OCI-LY1 (cell line): ENCODE measurements around the gene UBQLN4.

Experiments
- H2AFZ ChIP-seq: fragments of 200-600 bp; sonication (generic), shearing (Covaris generic); 2 replicates; pipeline ENCODE4 v1.6.0; 2014; ENCODE audit warnings: antibody characterized with exemption, mild to moderate bottlenecking, low read length
- H3F3A ChIP-seq: fragments of 200-600 bp; sonication (generic), shearing (Covaris generic); 2 replicates; pipeline ENCODE4 v1.6.0; 2014; ENCODE audit warnings: mild to moderate bottlenecking, antibody characterized with exemption, low read length, moderate library complexity; ENCODE audit not compliant: insufficient read depth
- H3K27ac ChIP-seq: fragments of 200-600 bp; sonication (generic); 2 replicates; pipeline ENCODE4 v1.5.1; 2014; ENCODE audit warnings: low read length, mixed run types, mild to moderate bottlenecking, low read depth; ENCODE audit not compliant: poor library complexity, severe bottlenecking
- H3K27me3 ChIP-seq: fragments of 200-600 bp; sonication (generic); 2 replicates; pipeline ENCODE4 v1.6.0; 2014; ENCODE audit warnings: antibody characterized with exemption, mild to moderate bottlenecking, low read length, moderate library complexity; ENCODE audit not compliant: insufficient read depth
- H3K36me3 ChIP-seq: fragments of 200-600 bp; sonication (generic); 2 replicates; pipeline ENCODE4 v1.6.1; 2014; ENCODE audit warnings: mild to moderate bottlenecking, antibody characterized with exemption, low read length, moderate library complexity, mixed read lengths; ENCODE audit not compliant: insufficient read depth
- H3K4me1 ChIP-seq: fragments of 200-600 bp; sonication (generic); 2 replicates; pipeline ENCODE4 v1.5.1; 2014; ENCODE audit warnings: mild to moderate bottlenecking, low read length, moderate library complexity; ENCODE audit not compliant: insufficient read depth, severe bottlenecking
- H3K4me2 ChIP-seq: fragments of 200-600 bp; sonication (generic), shearing (Covaris generic); 2 replicates; pipeline ENCODE4 v1.6.1; 2014; ENCODE audit warnings: low read length
- H3K4me3 ChIP-seq: fragments of 200-600 bp; sonication (generic); 2 replicates; pipeline ENCODE4 v1.5.1; 2014; ENCODE audit warnings: low read length, low read depth, mild to moderate bottlenecking, mixed read lengths; ENCODE audit not compliant: poor library complexity, severe bottlenecking
- H3K79me2 ChIP-seq: fragments of 200-600 bp; shearing (Covaris generic); 2 replicates; pipeline ENCODE4 v1.6.1; 2016; ENCODE audit warnings: mixed run types, low read length, mixed read lengths; ENCODE audit not compliant: insufficient read depth
- H3K9ac ChIP-seq: fragments of 200-600 bp; sonication (generic), shearing (Covaris generic); 2 replicates; pipeline ENCODE4 v1.6.1; 2014; ENCODE audit warnings: mild to moderate bottlenecking, low read length, mixed read lengths
- H3K9me2 ChIP-seq: fragments of 200-600 bp; sonication (generic), shearing (Covaris generic); 2 replicates; pipeline ENCODE4 v1.6.1; 2014; ENCODE audit warnings: low read depth, mild to moderate bottlenecking, low read length, mixed read lengths
- H3K9me3 ChIP-seq: fragments of 200-600 bp; shearing (Covaris generic); 2 replicates; pipeline ENCODE4 v1.6.1; 2014; ENCODE audit warnings: low read length, mixed read lengths
- H4K20me1 ChIP-seq: fragments of 200-600 bp; sonication (generic), shearing (Covaris generic); 2 replicates; pipeline ENCODE4 v1.6.0; 2016; ENCODE audit warnings: mild to moderate bottlenecking, low read length; ENCODE audit not compliant: insufficient read depth
- CTCF ChIP-seq: fragments of 200-600 bp; sonication (generic), shearing (Covaris generic); IDR thresholded peaks from 2 replicates; pipeline ENCODE4 v1.5.1; 2017; ENCODE audit warnings: mild to moderate bottlenecking, antibody characterized with exemption, low read length, moderate library complexity, mixed read lengths
- EZH2 ChIP-seq: fragments of 200-600 bp; sonication (generic), shearing (Covaris generic); IDR thresholded peaks from 2 replicates; pipeline ENCODE4 v1.8.0; 2017; ENCODE audit warnings: borderline replicate concordance, mixed run types, mild to moderate bottlenecking, antibody characterized with exemption, low read length, moderate library complexity, mixed read lengths

UBQLN4 gene

GRCh38 chr1:156082309-156083091 is 28.9 kb upstream of the UBQLN4 start, which contains the start of gene MEX3A:
MEX3A (minus strand) TSS chr1:156082465; CDS start chr1:156081998, 467 bp downstream.
- H3K4me2 ChIP-seq: peak within 1 kb of the TSS; percentile 53
- peak within 1 kb of the TSS; percentile 60 for H3K9ac ChIP-seq
- H3K27me3 ChIP-seq: peaks cover 10% of the 10 kb centered on the region; the same call in 1 of the 2 replicates
- no peaks in the 10 kb centered on the region for H3K79me2 ChIP-seq
- TF ChIP-seq EZH2: no peak
- TF ChIP-seq CTCF: no peak
- no peaks in the 10 kb centered on the region for H3K36me3 ChIP-seq
- no peak within 1 kb of the TSS for H2AFZ ChIP-seq
- 0 out of 2 replicates have a peak, but pooled peaks cover 4% of the 10 kb centered on the region for H3F3A ChIP-seq
- no peaks in the 10 kb centered on the region for H3K9me3 ChIP-seq
- H3K9me2 ChIP-seq: no peaks in the 10 kb centered on the region
- H3K27ac ChIP-seq: no peak within 1 kb of the TSS
- H4K20me1 ChIP-seq: no peaks in the 10 kb centered on the region
- H3K4me3 ChIP-seq: peak within 1 kb of the TSS; percentile 59
- peaks cover 15% of the 10 kb centered on the region for H3K4me1 ChIP-seq

DNA sequence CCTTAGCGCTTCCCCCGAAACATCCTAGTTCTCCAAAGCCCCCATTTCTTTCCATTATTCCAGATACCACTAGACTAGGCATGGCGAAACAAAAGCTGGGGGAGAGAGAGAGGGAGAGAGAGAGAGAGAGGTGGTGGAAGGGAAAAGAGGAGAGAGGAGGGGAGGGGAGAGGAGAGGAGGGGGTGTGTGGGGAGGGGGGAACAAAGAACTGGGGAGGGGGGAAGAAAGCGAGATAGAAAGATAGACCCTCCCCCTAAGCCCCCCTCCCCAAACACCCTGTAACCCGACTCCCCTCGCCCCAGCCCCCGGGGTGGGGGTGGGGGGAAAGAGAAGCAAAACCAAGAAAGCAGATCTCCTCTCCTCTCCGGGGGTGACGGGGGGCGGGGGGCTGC is 28.3 kb upstream of the UBQLN4 start:
- H3F3A ChIP-seq: 0 out of 2 replicates have a peak, but pooled peaks cover 4% of the 10 kb centered on the region
- no peak overlapping the region for H3K27ac ChIP-seq
- no peaks in the 10 kb centered on the region for H3K9me2 ChIP-seq
- H4K20me1 ChIP-seq: no peaks in the 10 kb centered on the region
- H3K4me3 ChIP-seq: peak overlapping the region; percentile 59
- peak overlapping the region; percentile 53 for H3K4me2 ChIP-seq
- no peaks in the 10 kb centered on the region for H3K36me3 ChIP-seq
- H3K27me3 ChIP-seq: peaks cover 10% of the 10 kb centered on the region; the same call in 1 of the 2 replicates
- peak overlapping the region; percentile 60 for H3K9ac ChIP-seq
- TF ChIP-seq EZH2 (no peak), CTCF (no peak)
- H3K79me2 ChIP-seq: no peaks in the 10 kb centered on the region
- H3K9me3 ChIP-seq: no peaks in the 10 kb centered on the region
- no peak overlapping the region for H2AFZ ChIP-seq
- H3K4me1 ChIP-seq: peaks cover 20% of the 10 kb centered on the region

DNA sequence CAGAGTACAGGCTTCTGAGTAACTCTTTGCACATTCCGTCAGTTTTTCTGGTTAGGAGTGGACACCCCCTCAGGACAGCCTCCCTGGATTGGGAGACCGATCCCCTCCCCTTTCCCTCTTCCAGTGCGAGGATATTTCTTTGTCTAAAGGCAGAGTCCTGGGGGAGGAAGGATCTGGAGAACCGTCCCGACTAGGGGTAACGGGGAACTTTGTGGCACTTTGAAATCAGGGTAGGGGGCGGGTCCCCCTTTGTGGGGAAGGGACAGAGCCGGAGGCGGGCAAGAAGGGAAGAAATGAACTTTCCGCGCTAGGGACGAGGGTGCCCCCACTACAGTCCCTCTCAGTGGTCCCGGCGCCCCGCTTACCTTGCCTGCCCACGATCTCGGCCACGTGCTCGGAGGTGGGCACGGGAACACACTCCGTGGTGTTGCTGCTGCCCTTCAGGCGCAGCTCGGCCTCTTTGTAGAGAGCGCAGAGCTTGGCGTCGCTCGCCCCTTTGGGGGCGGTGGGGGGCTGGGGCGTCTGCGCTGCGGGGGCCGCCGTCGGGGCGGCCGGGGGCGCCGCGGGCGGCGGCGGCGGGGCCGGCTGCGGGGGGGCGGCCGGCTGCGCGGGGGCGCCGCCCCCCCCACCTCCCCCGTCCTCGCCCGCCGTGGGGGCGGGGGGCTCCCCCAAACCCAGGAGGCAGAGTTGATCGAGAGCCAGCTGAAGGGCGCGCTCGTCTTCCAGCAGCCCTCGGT is 27.8 kb upstream of the UBQLN4 start:
- no peak overlapping the region for H3K27ac ChIP-seq
- H3K4me2 ChIP-seq: peak overlapping the region; percentile 53

More for the DNA sequence above, 27.8 kb upstream of the UBQLN4 start:
- Histone ChIP-seq H3K9me3 (no peaks in the 10 kb centered on the region), H3K36me3 (no peaks in the 10 kb centered on the region), H4K20me1 (no peaks in the 10 kb centered on the region), H3K79me2 (no peaks in the 10 kb centered on the region), H3F3A (0 out of 2 replicates have a peak, but pooled peaks cover 4% of the 10 kb centered on the region), H3K9ac (peak overlapping the region; percentile 60), H3K4me1 (peaks cover 22% of the 10 kb centered on the region), H2AFZ (no peak overlapping the region), H3K9me2 (no peaks in the 10 kb centered on the region), H3K27me3 (peaks cover 10% of the 10 kb centered on the region; the same call in 1 of the 2 replicates), H3K4me3 (peak overlapping the region; percentile 59)
- TF ChIP-seq EZH2: no peak
- no peak for TF ChIP-seq CTCF
